Thoracic aorta (tissue), 2 donors: Measurements from ENCODE around the gene PPP5C. TPM values are rescaled to one million over a fixed set of nuclear protein-coding genes. Genes with fewer than 3 reads are reported as not detected.
A peak's percentile ranks its signal among the peaks of the same experiment; 100 is the strongest.
"Not testable (repeated sequence)": the region's sequence is repeated elsewhere in the genome, so short reads cannot be mapped to it uniquely, and the experiment has no call there.

Source experiments
- ATAC-seq: fragments of 150-250 bp; one replicate; pipeline ENCODE4 v1.8.0; 2017; ENCODE audit warnings: low read depth; ENCODE audit not compliant: insufficient number of reproducible peaks, low FRiP score
- DNase-seq: peaks from one replicate; pipeline ENCODE4 v3.0.0-alpha.2; 2020; ENCODE audit warnings: low spot score
- H3K27ac ChIP-seq, 2 donors: fragments of 200-600 bp; sonication (generic); 1 replicate in 1 of 2; 2 replicates in 1 of 2; pipeline ENCODE4 v1.5.1; 2016; ENCODE audit warnings: mild to moderate bottlenecking in 2 of 2, moderate library complexity in 2 of 2
- H3K27me3 ChIP-seq: fragments of 200-600 bp; sonication (generic); replicated peaks from 2 replicates; pipeline ENCODE4 v1.6.0; 2016; ENCODE audit warnings: mild to moderate bottlenecking; ENCODE audit not compliant: insufficient read depth
- H3K36me3 ChIP-seq: fragments of 200-600 bp; sonication (generic); one replicate; pipeline ENCODE4 v1.5.1; 2016
- H3K4me1 ChIP-seq, 2 donors: fragments of 200-600 bp; sonication (generic); 1 replicate in 1 of 2; 2 replicates in 1 of 2; pipeline versions ENCODE4 v1.5.1 to v1.6.0; 2016; ENCODE audit warnings: low read depth in 2 of 2, mild to moderate bottlenecking in 1 of 2; ENCODE audit not compliant: control insufficient read depth in 1 of 2
- H3K4me3 ChIP-seq: fragments of 200-600 bp; sonication (generic); 2 replicates; pipeline ENCODE4 v1.5.1; 2016; ENCODE audit warnings: mild to moderate bottlenecking
- H3K9me3 ChIP-seq: fragments of 200-600 bp; sonication (generic); 2 replicates; pipeline ENCODE4 v1.5.1; 2016
- total RNA-seq, 2 donors: library from RNA; depleted of rRNA; stranded (reverse); fragments of >200 nt; gene quantifications; one replicate each; pipeline versions ENCODE4 v1.1.0 to v1.2.3, GENCODE V29; 2016
- TF ChIP-seq, protein P1 (sequence below): fragments of 200-600 bp; sonication (generic); IDR thresholded peaks from one replicate; pipeline ENCODE4 v1.5.1; 2019; ENCODE audit warnings: antibody characterized with exemption

The PPP5C gene
- total RNA-seq, 2 donors from 2014 or later: 60.6 to 107 TPM

DNA sequence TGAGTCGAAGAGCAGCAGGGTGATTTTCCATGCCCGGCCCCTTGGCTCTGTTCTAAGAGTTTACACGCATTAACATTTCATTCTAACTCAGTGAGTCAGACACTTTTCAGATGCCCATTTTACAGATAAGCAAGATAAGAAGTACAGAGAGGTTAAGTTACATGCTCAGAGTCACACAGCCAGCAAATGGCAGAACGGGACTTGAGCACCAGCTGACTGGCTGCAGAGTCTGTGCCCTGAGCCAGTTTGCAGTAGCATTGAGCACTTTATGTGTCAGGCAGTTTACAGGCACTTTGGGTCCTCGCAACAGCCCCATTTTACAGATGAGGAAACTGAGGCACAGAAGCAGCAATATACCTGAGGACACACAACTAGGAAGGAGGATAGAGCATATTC lies 47.5 kb downstream of the PPP5C start:
- DNase-seq: no peak

GRCh38 chr19:46397801-46398479 lies 51.1 kb downstream of the PPP5C start:
- H3K27ac ChIP-seq: peak overlapping the region in 1 of 2 donors; percentile 19
- DNase-seq, H3K36me3 ChIP-seq, H3K9me3 ChIP-seq, H3K4me3 ChIP-seq, ATAC-seq, H3K27me3 ChIP-seq: not testable (repeated sequence)
- H3K4me1 ChIP-seq: peaks cover 0 to 56% of the 10 kb centered on the region in 2 donors

More for the DNA sequence above, 47.5 kb downstream of the PPP5C start:
- Histone ChIP-seq H3K27me3 (no peaks in the 10 kb centered on the region), H3K4me3 (no peak overlapping the region), H3K9me3 (no peaks in the 10 kb centered on the region), H3K4me1 (peaks cover 5 to 53% of the 10 kb centered on the region in 2 donors), H3K36me3 (peaks cover 14% of the 10 kb centered on the region), H3K27ac (peak overlapping the region in 1 of 2 donors; percentile 52)
- TF ChIP-seq, protein P1, sequence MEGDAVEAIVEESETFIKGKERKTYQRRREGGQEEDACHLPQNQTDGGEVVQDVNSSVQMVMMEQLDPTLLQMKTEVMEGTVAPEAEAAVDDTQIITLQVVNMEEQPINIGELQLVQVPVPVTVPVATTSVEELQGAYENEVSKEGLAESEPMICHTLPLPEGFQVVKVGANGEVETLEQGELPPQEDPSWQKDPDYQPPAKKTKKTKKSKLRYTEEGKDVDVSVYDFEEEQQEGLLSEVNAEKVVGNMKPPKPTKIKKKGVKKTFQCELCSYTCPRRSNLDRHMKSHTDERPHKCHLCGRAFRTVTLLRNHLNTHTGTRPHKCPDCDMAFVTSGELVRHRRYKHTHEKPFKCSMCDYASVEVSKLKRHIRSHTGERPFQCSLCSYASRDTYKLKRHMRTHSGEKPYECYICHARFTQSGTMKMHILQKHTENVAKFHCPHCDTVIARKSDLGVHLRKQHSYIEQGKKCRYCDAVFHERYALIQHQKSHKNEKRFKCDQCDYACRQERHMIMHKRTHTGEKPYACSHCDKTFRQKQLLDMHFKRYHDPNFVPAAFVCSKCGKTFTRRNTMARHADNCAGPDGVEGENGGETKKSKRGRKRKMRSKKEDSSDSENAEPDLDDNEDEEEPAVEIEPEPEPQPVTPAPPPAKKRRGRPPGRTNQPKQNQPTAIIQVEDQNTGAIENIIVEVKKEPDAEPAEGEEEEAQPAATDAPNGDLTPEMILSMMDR: no peak
- ATAC-seq: no peak

DNA sequence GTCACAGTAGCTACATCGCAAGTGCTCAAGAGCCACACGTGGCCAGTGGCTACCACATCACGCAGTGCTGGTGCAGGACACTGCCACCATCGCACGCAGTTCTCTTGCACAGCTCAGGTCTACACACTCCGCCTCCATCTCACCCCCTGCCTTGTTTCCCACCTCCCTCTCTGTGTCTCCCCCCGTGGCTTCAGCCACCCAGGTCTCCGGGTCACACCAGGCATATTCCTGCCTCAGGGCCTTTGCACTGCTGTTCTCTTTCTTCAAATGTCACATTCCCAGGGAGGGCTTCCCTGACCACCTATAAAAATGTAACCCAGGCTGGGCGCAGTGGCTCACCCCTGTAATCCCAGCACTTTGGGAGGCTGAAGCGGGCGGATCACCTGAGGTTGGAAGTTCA lies 55.8 kb downstream of the PPP5C start:
- Histone ChIP-seq H3K27ac (peak overlapping the region; percentile 44 to 72), H3K4me3 (peak overlapping the region; percentile 58), H3K27me3 (no peaks in the 10 kb centered on the region), H3K9me3 (no peaks in the 10 kb centered on the region), H3K36me3 (no peaks in the 10 kb centered on the region), H3K4me1 (peaks cover 13 to 69% of the 10 kb centered on the region in 2 donors)
- DNase-seq (no peak), ATAC-seq (no peak)
- TF ChIP-seq, protein P1: no peak

GRCh38 chr19:46404055-46404752 lies 57.3 kb downstream of the PPP5C start:
- TF ChIP-seq, protein P1: peak; percentile 22
- Histone ChIP-seq H3K27ac (peak overlapping the region; percentile 81 to 83), H3K27me3 (no peaks in the 10 kb centered on the region), H3K4me3 (peak overlapping the region; percentile 73), H3K36me3 (no peaks in the 10 kb centered on the region), H3K9me3 (no peaks in the 10 kb centered on the region), H3K4me1 (peaks cover 17 to 75% of the 10 kb centered on the region in 2 donors)
- DNase-seq (no peak), ATAC-seq (no peak)

GRCh38 chr19:46404753-46405468 lies 58.0 kb downstream of the PPP5C start:
- ATAC-seq (no peak), DNase-seq (no peak)
- H3K4me1 ChIP-seq: peaks cover 20 to 74% of the 10 kb centered on the region in 2 donors
- no peaks in the 10 kb centered on the region for H3K27me3 ChIP-seq
- H3K36me3 ChIP-seq: no peaks in the 10 kb centered on the region
- TF ChIP-seq, protein P1: no peak
- peak overlapping the region; percentile 73 for H3K4me3 ChIP-seq
- H3K27ac ChIP-seq: peak overlapping the region; percentile 81 to 83
- no peaks in the 10 kb centered on the region for H3K9me3 ChIP-seq
